Measurements from ENCODE around the gene LTBP1. TPM values are rescaled to one million over a fixed set of nuclear protein-coding genes. Genes with fewer than 3 reads are reported as not detected.

The LTBP1 gene
- total RNA-seq, 1 experiment from 2014 or later, result 12.5 TPM

- ChIA-PET CTCF (no interaction called here), POLR2A (no interaction called here)
- in situ Hi-C loops (cut with HindIII; ENCODE audit: low pct_unique_long_range_greater_than_20kb, low sequenced_read_pairs), result no loop called here
- Histone ChIP-seq H3K4me1 (ENCODE audit: control insufficient read depth, insufficient read depth, low read length) (no peaks in the 10 kb centered on the region), H3K4me3 (ENCODE audit: low read depth in 2 of 2, low read length in 2 of 2) (no peak overlapping the region), H3K27me3 (ENCODE audit: control insufficient read depth, insufficient read depth, low read length) (no peaks in the 10 kb centered on the region), H3K27ac (ENCODE audit: low read length) (no peak overlapping the region), H3K9me3 (ENCODE audit: control insufficient read depth, insufficient read depth, low read depth, low read length) (no peaks in the 10 kb centered on the region), H3K36me3 (ENCODE audit: control insufficient read depth, insufficient read depth, low read length) (no peaks in the 10 kb centered on the region)
- DNase-seq (ENCODE audit: low read depth, low spot score) (no peak), ATAC-seq (no peak)
- BruUV-seq (replicated peaks), result no TSS peak
- TF ChIP-seq POLR2AphosphoS5 (IDR thresholded peaks at IDR 0.05; ENCODE audit: low read depth, low read length), result no peak
- TF ChIP-seq SIN3A (IDR thresholded peaks at IDR 0.05; ENCODE audit: borderline replicate concordance, insufficient read depth, low read depth, low read length), result no peak
- no peak for TF ChIP-seq CTCF (IDR thresholded peaks at IDR 0.05)
- no peak for TF ChIP-seq TCF7L2 (IDR thresholded peaks at IDR 0.05; ENCODE audit: low read depth, low read length)
- TF ChIP-seq, protein P1, sequence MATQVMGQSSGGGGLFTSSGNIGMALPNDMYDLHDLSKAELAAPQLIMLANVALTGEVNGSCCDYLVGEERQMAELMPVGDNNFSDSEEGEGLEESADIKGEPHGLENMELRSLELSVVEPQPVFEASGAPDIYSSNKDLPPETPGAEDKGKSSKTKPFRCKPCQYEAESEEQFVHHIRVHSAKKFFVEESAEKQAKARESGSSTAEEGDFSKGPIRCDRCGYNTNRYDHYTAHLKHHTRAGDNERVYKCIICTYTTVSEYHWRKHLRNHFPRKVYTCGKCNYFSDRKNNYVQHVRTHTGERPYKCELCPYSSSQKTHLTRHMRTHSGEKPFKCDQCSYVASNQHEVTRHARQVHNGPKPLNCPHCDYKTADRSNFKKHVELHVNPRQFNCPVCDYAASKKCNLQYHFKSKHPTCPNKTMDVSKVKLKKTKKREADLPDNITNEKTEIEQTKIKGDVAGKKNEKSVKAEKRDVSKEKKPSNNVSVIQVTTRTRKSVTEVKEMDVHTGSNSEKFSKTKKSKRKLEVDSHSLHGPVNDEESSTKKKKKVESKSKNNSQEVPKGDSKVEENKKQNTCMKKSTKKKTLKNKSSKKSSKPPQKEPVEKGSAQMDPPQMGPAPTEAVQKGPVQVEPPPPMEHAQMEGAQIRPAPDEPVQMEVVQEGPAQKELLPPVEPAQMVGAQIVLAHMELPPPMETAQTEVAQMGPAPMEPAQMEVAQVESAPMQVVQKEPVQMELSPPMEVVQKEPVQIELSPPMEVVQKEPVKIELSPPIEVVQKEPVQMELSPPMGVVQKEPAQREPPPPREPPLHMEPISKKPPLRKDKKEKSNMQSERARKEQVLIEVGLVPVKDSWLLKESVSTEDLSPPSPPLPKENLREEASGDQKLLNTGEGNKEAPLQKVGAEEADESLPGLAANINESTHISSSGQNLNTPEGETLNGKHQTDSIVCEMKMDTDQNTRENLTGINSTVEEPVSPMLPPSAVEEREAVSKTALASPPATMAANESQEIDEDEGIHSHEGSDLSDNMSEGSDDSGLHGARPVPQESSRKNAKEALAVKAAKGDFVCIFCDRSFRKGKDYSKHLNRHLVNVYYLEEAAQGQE (IDR thresholded peaks at IDR 0.05; ENCODE audit: insufficient read depth in 1 of 2, low read depth in 2 of 2, low read length in 1 of 2), result no peak
- intact Hi-C loops (cut with micrococcal nuclease; ENCODE audit: unreplicated experiment), result no loop called here
These were observed 82.7 kb downstream of the LTBP1 start for GRCh38 chr2:33029459-33029858.

GRCh38 chr2:33029926-33030325 is 83.2 kb downstream of the LTBP1 start:
- no peak for ATAC-seq
- Histone ChIP-seq H3K4me3 (ENCODE audit: low read depth in 2 of 2, low read length in 2 of 2) (no peak overlapping the region), H3K27ac (ENCODE audit: low read length) (no peak overlapping the region), H3K36me3 (ENCODE audit: control insufficient read depth, insufficient read depth, low read length) (no peaks in the 10 kb centered on the region), H3K4me1 (ENCODE audit: control insufficient read depth, insufficient read depth, low read length) (no peaks in the 10 kb centered on the region), H3K9me3 (ENCODE audit: control insufficient read depth, insufficient read depth, low read depth, low read length) (no peaks in the 10 kb centered on the region), H3K27me3 (ENCODE audit: control insufficient read depth, insufficient read depth, low read length) (no peaks in the 10 kb centered on the region)
- no TSS peak for BruUV-seq (replicated peaks)
- CTCF ChIA-PET, result no interaction called here
- POLR2A ChIA-PET, result no interaction called here
- intact Hi-C loops (cut with micrococcal nuclease; ENCODE audit: unreplicated experiment) (loop anchor here (5.0 kb wide), 1 partner anchor 258 kb away; no protein-coding TSS in a partner anchor), in situ Hi-C loops (cut with HindIII; ENCODE audit: low pct_unique_long_range_greater_than_20kb, low sequenced_read_pairs) (no loop called here)
- TF ChIP-seq POLR2AphosphoS5 (IDR thresholded peaks at IDR 0.05; ENCODE audit: low read depth, low read length) (no peak), SIN3A (IDR thresholded peaks at IDR 0.05; ENCODE audit: borderline replicate concordance, insufficient read depth, low read depth, low read length) (no peak)
- DNase-seq (ENCODE audit: low read depth, low spot score), result no peak

DNA sequence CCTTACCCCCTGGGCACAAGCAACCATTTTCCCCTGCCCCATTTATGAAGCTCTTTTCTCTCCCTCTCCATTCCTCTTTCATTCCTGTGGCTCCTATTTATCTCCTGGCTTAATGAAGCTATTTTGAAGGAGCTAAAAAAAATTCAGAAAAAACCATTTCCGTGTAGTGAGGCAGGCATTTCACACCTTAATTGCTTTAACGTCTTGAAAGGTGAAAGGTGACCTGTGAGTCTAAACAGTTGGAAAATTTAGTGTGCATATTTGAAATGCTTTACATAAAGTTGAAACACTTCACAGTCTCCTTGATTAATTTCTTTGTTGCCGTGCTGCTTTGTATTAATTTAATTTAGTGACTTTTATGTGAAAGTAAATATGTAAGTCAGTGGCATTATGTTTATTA is 83.6 kb downstream of the LTBP1 start:
- TF ChIP-seq, protein P1 (IDR thresholded peaks at IDR 0.05; ENCODE audit: insufficient read depth in 1 of 2, low read depth in 2 of 2, low read length in 1 of 2), result no peak
- TF ChIP-seq CTCF (IDR thresholded peaks at IDR 0.05), result no peak
- TF ChIP-seq SIN3A (IDR thresholded peaks at IDR 0.05; ENCODE audit: borderline replicate concordance, insufficient read depth, low read depth, low read length), result no peak
- no peak for TF ChIP-seq TCF7L2 (IDR thresholded peaks at IDR 0.05; ENCODE audit: low read depth, low read length)
- no peak for TF ChIP-seq POLR2AphosphoS5 (IDR thresholded peaks at IDR 0.05; ENCODE audit: low read depth, low read length)
- H3K27ac ChIP-seq (ENCODE audit: low read length), result no peak overlapping the region
- in situ Hi-C loops (cut with HindIII; ENCODE audit: low pct_unique_long_range_greater_than_20kb, low sequenced_read_pairs) (no loop called here), intact Hi-C loops (cut with micrococcal nuclease; ENCODE audit: unreplicated experiment) (loop anchor here (5.0 kb wide), 1 partner anchor 258 kb away; no protein-coding TSS in a partner anchor)
- ATAC-seq, result no peak
- CTCF ChIA-PET, result interaction anchor here (0.6 kb wide), 1 partner anchor 197 kb away, joined by 9 read pairs; no protein-coding TSS in a partner anchor
- BruUV-seq (replicated peaks), result no TSS peak
- POLR2A ChIA-PET, result no interaction called here
- no peaks in the 10 kb centered on the region for H3K27me3 ChIP-seq (ENCODE audit: control insufficient read depth, insufficient read depth, low read length)
- no peak overlapping the region for H3K4me3 ChIP-seq (ENCODE audit: low read depth in 2 of 2, low read length in 2 of 2)
- no peaks in the 10 kb centered on the region for H3K9me3 ChIP-seq (ENCODE audit: control insufficient read depth, insufficient read depth, low read depth, low read length)
- H3K36me3 ChIP-seq (ENCODE audit: control insufficient read depth, insufficient read depth, low read length), result no peaks in the 10 kb centered on the region
- no peaks in the 10 kb centered on the region for H3K4me1 ChIP-seq (ENCODE audit: control insufficient read depth, insufficient read depth, low read length)
- no peak for DNase-seq (ENCODE audit: low read depth, low spot score)

Measured in Panc1 (cell line).